GM12874 (cell line): ENCODE data around the gene CCNQ.

Experiments
- TF ChIP-seq, protein P1 (sequence below): IDR thresholded peaks from 2 replicates; pipeline ENCODE4 v1.5.1; 2011; ENCODE audit warnings: low read depth, mild to moderate bottlenecking, control low read depth, low read length, moderate library complexity; ENCODE audit not compliant: insufficient read depth

The CCNQ gene

DNA sequence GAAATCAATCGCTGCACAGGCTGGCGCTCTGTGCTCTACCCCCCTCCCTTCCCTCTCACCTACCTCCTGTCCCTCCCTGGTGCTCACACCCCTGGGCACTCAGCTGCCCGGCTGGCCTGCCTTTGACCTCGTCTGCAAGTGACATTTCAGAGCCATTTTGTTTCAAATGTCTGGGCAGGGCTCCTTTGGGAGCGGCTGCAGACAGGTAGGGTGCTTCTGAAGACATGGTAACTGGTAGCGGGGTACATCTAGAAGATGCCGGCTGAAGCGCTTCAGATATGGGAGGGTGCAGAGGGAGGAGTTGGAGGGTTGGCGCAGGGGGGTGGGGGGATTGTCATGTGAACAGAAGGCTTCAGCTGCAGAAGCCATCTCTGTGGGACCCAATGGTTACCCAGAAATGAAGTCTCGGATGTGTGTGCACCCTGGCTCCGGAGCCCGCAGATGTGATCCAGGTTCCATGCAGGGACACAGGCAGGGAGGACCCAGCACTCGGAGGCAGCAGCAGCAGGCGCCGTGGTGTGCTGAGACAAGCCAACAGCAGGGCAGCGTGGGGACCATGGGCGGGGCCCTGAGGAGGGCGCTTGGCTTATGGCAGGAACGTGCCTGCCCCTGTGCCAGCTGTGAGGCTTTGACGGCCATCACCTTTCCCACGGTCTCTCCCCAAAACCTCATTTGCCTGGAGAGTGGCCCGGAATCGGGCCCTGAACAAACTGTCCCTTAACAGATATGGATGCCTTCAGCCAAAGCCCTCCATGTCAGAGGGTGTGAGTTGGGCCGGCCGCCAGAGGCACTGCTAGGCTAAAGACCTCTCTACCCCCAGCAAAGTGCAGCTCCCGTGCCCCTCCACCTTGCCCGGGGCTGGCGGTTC, 40.5 kb upstream of the CCNQ start:
- TF ChIP-seq, protein P1, sequence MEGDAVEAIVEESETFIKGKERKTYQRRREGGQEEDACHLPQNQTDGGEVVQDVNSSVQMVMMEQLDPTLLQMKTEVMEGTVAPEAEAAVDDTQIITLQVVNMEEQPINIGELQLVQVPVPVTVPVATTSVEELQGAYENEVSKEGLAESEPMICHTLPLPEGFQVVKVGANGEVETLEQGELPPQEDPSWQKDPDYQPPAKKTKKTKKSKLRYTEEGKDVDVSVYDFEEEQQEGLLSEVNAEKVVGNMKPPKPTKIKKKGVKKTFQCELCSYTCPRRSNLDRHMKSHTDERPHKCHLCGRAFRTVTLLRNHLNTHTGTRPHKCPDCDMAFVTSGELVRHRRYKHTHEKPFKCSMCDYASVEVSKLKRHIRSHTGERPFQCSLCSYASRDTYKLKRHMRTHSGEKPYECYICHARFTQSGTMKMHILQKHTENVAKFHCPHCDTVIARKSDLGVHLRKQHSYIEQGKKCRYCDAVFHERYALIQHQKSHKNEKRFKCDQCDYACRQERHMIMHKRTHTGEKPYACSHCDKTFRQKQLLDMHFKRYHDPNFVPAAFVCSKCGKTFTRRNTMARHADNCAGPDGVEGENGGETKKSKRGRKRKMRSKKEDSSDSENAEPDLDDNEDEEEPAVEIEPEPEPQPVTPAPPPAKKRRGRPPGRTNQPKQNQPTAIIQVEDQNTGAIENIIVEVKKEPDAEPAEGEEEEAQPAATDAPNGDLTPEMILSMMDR = no peak

DNA sequence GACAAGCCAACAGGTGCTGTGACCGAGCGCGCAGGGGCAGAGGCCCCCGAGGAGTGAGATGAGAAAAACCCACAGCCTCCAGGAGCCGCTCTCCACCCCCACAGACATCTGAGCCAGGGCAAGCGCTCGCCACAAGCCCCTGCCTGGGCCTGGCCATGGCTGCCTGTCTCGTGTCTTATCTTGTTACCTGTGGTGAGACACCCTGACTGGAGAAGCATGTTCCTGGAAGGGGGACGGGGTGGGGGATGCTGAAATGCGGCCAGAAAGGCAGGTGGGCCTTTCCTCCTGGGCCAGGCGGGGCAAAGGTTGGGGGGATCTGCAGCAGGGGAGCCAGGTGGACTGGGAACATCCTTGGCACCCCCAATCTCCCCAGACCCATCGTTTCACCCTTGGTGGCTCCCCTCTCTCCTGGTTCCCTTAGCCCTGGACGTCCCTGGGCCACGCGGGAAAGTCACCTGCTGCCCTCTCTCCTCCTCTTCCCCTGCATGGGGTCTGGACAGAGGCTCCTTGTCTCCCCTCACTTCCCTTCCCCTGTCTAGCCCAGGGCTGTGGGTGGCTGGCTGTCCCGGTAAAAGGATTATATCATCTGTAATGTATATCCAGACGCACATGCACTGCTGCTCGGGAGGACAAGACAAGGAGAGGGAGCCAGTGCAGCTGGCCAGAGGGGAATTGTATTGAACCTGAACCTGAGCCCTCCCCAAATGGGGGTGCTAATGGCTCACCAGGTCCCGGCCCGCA, 39.7 kb upstream of the CCNQ start:
- TF ChIP-seq, protein P1 = no peak

DNA sequence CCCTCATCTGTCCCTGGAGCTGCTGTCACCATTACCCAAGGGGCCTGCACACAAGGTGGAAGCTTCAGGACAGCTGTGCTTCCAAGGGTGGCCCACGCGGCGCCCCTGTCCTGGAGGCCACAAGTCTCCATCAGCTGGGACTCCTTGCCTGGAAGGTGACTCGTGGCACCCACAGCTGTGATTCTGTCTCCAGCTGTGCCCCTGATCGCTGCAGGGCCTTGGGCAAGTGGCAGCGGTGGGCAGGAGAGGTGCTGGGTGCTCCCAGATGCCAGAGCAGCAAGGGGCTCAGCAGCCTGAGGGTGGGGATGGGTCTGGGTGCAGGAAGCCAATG, 39.1 kb upstream of the CCNQ start:
- TF ChIP-seq, protein P1 = no peak

DNA sequence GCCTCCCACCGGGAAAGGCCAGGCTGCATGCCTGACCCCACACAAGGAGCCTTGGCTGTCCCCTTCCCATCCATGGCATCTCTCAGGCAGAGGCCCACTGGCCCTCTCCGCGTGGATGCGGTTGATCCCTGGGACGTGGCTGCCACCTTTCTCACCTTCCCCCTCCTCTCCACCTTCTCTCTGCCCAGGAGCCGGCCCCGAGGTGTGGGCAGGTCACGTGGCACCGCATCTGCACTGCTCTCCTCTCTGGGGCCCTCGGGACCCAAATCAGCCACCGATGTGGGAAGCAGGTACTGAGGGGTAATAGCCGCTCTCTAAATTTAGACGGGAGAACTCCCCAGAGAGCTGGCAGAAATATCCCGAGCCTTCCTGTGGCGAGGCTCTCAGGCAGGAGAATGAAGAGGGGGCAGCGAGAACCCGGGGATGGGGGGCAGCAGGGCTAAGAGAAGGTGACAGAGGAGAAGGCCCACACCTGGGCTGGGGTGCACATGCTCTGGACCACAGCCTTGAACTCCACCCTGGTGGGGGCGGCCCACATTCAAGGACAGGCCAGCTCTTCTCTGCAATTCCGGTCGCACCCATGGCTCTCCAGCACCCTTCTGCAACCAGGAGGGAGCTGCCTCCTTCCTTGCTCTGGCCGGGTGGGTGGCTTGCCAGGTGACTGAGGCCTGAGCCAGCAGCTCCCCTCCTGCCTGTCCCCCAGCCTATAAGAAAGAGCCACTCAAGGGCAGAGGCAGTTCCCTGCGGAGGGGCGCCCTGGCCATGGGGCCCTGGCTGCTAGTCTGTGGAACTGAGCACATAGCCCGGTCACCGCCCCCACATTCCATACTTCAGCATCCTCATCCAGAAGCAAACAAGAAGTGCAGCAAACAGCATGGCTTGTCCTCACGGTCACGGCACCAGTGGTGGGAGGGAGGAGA, 38.4 kb upstream of the CCNQ start:
- TF ChIP-seq, protein P1 = no peak

DNA sequence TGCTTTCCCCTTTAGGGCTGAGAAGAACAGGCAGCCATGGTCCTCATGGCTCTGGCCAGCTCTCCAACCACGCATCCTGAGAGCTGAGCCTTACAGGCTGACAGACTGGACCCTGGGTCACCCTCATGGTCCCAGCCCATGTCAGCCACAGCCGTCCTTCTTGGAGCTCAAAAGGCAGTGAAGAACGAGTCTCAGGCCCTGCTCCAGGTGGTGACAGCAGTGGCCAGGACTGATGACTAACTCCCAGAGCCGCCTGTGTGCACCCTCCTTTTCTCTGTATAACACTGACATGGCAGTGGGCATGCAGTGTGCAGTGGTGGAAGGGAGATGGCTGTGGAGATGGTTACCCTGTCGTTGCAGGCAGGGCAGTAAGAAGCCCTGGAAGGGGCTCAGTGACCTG, 37.8 kb upstream of the CCNQ start:
- TF ChIP-seq, protein P1 = no peak

DNA sequence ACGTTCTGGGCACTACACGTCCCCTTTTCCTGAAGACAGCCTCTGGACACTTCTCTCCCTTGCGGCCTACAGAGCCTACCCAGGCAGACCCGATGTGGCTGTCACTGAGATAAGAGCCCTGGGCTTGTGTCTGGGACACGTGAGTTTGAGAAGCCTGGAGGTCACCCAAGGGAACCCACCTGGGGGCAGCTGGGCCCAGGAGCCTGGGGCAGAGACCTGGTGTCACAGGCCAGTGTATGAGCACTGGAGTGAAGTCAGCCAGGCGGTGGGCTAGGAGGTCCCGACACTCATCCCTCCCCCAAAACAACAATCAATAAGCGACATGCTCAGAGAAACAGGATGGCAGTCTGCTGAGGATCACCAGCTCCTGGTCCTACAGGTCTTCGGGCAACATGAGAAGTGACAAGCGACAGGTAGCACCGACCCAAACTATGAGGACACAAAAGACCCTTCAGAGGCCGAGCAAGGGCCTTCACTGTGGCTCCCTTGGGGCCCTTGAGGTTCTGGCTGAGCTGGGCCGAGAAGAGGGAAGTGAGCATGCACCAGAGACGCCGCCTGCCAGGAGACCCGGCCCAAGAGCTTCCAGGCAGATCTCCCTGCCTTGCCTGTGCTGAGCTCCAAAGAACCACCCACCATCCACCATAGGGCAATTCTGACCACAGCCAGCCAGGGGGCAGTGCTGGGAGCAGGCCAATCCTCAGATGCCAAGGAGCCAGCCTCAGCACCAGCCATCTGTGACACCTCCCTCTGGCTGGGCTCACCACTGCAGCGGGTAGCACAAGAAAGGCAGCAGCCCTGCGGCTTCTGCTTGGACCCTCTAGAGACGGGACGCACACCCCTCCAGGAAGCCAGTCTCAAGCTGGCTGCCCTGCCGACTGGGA, 37.1 kb upstream of the CCNQ start:
- TF ChIP-seq, protein P1 = peak; percentile 37; the same call in 1 of the 2 replicates
